HL-60 (cell line): ENCODE measurements around the gene PRSS27.

Experiments
- DNase-seq, 2 experiments: peaks; one replicate each; pipeline ENCODE4 v3.0.0-alpha.2; 2010 to 2020; ENCODE audit warnings: low read depth in 1 of 2, low spot score in 1 of 2
- H3K27ac ChIP-seq: fragments of 250-450 bp; sonication (Bioruptor Pico); replicated peaks from 2 replicates; pipeline ENCODE4 v1.5.1; 2020; ENCODE audit warnings: mild to moderate bottlenecking, moderate library complexity
- H3K27me3 ChIP-seq: fragments of 250-450 bp; sonication (Bioruptor Pico); 2 replicates; pipeline ENCODE4 v1.5.1; 2021; ENCODE audit warnings: mild to moderate bottlenecking, moderate library complexity; ENCODE audit not compliant: insufficient read depth, poor library complexity, severe bottlenecking
- H3K4me3 ChIP-seq: replicated peaks from 2 replicates; pipeline ENCODE4 v1.5.1; 2011; ENCODE audit warnings: mild to moderate bottlenecking, control low read depth, low read length; ENCODE audit not compliant: insufficient read depth
- CTCF ChIP-seq: IDR thresholded peaks from one replicate; pipeline ENCODE4 v1.5.1; 2011; ENCODE audit warnings: low read length, control low read depth, inconsistent platforms; ENCODE audit not compliant: insufficient read depth
- GABPA ChIP-seq: IDR thresholded peaks from 2 replicates; pipeline ENCODE4 v1.6.1; 2012; ENCODE audit warnings: low read depth
- POLR2AphosphoS5 ChIP-seq: IDR thresholded peaks from 2 replicates; pipeline ENCODE4 v1.6.1; 2012; ENCODE audit warnings: low read depth
- REST ChIP-seq: IDR thresholded peaks from 2 replicates; pipeline ENCODE4 v1.6.1; 2012; ENCODE audit warnings: low read depth; ENCODE audit not compliant: insufficient replicate concordance
- SPI1 ChIP-seq: IDR thresholded peaks from 2 replicates; pipeline ENCODE4 v1.6.1; 2012; ENCODE audit warnings: low read depth, mild to moderate bottlenecking, borderline replicate concordance

PRSS27 gene

DNA sequence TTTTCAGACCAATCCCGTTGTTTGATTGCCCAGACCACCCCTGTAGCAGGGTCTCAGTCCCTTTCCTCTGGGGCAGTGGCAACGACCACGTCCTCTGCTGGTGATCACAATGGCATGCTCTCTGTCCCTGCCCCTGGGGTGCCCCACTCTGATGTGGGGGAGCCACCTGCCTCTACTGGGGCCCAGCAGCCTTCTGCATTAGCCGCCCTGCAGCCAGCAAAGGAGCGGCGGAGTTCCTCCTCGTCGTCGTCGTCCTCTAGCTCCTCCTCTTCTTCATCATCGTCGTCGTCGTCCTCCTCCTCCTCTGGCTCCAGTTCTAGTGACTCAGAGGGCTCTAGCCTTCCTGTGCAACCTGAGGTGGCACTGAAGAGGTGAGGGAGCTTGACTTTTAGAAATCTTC lies 47.9 kb upstream of the PRSS27 start:
- DNase-seq = peak in 1 of 2 experiments; percentile 6
- no peaks in the 10 kb centered on the region for H3K27me3 ChIP-seq
- no peak overlapping the region for H3K4me3 ChIP-seq
- TF ChIP-seq CTCF (no peak), SPI1 (no peak), GABPA (no peak), POLR2AphosphoS5 (no peak), REST (no peak)
- H3K27ac ChIP-seq = no peak overlapping the region

DNA sequence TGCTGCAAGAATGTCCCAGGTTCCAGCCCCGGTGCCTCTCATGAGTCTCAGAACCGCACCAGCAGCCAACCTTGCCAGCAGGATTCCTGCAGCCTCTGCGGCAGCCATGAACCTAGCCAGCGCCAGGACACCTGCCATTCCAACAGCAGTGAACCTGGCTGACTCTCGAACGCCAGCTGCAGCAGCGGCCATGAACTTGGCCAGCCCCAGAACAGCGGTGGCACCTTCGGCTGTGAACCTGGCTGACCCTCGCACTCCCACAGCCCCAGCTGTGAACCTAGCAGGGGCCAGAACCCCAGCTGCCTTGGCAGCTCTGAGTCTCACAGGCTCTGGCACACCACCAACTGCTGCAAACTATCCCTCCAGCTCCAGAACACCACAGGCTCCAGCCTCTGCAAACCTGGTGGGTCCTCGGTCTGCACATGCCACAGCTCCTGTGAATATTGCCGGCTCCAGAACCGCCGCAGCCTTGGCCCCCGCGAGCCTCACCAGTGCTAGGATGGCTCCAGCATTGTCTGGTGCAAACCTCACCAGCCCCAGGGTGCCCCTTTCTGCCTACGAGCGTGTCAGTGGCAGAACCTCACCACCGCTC lies 47.2 kb upstream of the PRSS27 start:
- peak in 1 of 2 experiments; percentile 2 for DNase-seq
- no peaks in the 10 kb centered on the region for H3K27me3 ChIP-seq
- H3K27ac ChIP-seq = no peak overlapping the region
- no peak overlapping the region for H3K4me3 ChIP-seq
- peak; percentile 23; the same call in 1 of the 2 replicates for TF ChIP-seq POLR2AphosphoS5
- TF ChIP-seq GABPA = no peak

DNA sequence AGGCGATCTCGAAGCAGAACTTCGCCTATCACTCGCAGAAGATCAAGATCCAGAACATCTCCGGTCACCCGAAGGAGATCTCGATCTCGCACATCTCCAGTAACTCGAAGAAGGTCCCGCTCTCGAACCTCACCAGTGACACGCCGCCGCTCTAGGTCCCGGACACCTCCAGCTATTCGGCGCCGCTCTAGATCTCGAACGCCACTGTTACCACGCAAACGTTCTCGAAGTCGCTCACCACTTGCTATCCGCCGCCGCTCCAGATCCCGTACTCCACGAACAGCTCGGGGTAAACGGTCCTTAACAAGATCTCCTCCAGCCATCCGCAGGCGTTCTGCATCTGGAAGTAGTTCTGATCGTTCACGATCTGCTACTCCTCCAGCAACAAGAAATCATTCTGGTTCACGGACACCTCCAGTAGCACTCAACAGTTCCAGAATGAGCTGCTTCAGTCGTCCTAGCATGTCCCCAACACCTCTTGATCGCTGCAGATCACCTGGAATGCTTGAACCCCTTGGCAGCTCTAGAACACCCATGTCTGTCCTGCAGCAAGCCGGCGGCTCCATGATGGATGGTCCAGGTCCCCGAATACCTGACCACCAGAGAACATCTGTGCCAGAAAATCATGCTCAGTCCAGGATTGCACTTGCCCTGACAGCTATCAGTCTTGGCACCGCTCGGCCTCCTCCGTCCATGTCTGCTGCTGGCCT lies 46.6 kb upstream of the PRSS27 start:
- no peak overlapping the region for H3K27ac ChIP-seq
- TF ChIP-seq REST (no peak), SPI1 (no peak), GABPA (no peak), CTCF (no peak), POLR2AphosphoS5 (no peak)
- peak in 1 of 2 experiments; percentile 10 for DNase-seq

GRCh38 chr16:2765462-2766404 lies 45.7 kb upstream of the PRSS27 start:
- DNase-seq = peak in 1 of 2 experiments; percentile 6
- Histone ChIP-seq H3K4me3 (no peak overlapping the region), H3K27ac (no peak overlapping the region), H3K27me3 (no peaks in the 10 kb centered on the region)
- peak; percentile 1; the same call in 1 of the 2 replicates for TF ChIP-seq POLR2AphosphoS5
- TF ChIP-seq REST = no peak

More for the DNA sequence above, 46.6 kb upstream of the PRSS27 start:
- Histone ChIP-seq H3K4me3 (no peak overlapping the region), H3K27me3 (no peaks in the 10 kb centered on the region)
